GM03348 (cell line): ENCODE measurements around the gene THSD4.

Experiments used
- DNase-seq: peaks from one replicate; pipeline ENCODE4 v3.0.0; 2012; ENCODE audit warnings: low spot score

THSD4 gene

GRCh38 chr15:71723344-71723743 lies 608.1 kb downstream of the THSD4 start:
- no peak for DNase-seq

- peak; percentile 32 for DNase-seq
Measured at GRCh38 chr15:71725207-71725955, 610.1 kb downstream of the THSD4 start.

DNA sequence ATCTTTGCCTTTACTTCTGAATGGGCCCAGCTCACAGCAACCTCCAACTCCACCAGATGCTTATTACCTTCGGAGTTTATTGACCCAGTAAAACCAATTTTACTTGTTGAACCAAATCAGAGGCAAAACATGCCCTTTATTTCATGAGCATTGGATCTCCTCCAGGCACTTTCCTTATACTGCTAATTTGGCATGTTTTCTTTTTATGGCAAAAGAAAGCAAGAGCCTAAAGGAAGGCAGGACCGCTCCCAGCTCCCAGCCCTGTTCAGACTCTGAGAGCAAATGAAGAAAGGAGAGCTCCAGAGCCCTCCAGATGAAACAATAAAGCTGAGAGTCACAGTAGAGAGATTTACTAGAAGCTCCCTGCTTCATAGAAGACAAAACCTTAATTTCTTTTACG lies 613.6 kb downstream of the THSD4 start:
- DNase-seq = no peak

GRCh38 chr15:71729319-71729718 lies 614.0 kb downstream of the THSD4 start:
- no peak for DNase-seq

DNA sequence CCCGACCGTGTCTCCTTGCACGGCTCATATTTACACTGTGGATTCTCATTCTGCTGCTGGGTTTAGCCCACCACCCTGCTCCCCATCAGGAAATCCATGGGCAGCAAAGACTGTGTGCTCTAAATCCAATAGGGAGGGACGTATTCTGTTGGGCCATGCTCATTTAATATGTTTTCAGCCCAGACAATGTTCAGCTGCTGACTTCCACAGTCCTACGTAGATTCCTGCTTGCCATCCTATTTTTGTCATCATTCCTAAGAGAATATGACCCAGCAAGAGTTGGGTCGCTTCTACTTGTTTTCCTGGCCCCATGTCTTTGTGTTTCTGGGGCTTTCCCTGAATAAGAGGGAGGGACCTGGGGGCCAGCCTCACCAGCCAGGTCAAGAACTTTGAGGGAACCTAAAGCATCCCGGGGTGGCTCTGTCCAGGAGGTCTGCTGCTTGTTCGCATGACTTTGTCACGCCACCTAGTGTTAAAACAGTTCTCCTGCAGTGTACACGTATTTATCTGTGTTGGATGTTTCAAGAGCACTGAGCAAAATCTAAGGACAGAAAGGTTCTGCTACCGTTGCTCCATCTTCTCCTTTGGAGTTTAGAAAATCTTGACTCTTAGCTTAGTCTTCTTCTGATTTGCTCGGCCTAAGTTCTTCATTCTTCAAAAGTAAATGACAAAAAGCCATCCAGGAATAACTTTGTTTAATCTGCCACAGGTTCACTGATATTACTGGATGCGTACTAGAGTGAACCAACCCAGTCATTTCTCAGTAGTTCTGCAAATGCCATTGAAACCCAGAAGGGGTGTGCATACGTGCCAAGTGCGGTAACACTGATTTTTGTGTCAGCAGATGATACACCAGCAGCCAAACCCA lies 615.2 kb downstream of the THSD4 start:
- peak; percentile 83 for DNase-seq

GRCh38 chr15:71732636-71733035 lies 617.4 kb downstream of the THSD4 start:
- DNase-seq = no peak

GRCh38 chr15:71733122-71733521 lies 617.9 kb downstream of the THSD4 start:
- DNase-seq = no peak

DNA sequence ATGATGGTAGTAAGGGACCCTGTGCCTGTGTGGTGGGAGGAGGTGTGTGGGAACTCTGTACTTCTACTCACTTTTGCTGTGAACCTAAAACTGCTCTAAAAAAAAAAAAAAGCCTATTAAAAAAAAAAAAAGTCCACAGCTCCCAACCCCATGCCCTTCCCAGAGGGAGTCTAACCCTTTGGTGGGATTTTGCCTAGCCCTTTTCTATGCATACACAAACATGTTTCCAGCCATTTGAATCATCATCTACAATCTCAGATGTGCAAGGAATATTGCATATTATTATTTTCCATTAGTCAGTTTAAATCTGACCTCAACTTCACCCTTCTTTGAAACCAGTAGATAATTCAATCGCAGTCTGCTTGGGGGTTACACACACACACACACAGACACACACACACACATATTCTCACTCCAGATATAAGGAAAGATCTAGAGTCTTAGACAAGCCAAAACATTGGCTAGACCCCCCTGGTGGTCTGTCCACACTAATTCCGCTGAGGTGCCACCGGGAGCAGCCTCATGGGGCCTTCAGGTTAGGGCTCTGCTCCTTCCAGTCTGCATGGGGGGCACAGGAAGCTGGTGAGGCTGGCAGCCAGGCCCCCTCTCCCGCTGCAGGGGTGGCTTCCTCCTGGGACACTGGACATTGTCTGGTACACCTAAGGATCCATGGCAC lies 619.6 kb downstream of the THSD4 start:
- DNase-seq = no peak

GRCh38 chr15:71735385-71735757 lies 620.1 kb downstream of the THSD4 start:
- no peak for DNase-seq

DNA sequence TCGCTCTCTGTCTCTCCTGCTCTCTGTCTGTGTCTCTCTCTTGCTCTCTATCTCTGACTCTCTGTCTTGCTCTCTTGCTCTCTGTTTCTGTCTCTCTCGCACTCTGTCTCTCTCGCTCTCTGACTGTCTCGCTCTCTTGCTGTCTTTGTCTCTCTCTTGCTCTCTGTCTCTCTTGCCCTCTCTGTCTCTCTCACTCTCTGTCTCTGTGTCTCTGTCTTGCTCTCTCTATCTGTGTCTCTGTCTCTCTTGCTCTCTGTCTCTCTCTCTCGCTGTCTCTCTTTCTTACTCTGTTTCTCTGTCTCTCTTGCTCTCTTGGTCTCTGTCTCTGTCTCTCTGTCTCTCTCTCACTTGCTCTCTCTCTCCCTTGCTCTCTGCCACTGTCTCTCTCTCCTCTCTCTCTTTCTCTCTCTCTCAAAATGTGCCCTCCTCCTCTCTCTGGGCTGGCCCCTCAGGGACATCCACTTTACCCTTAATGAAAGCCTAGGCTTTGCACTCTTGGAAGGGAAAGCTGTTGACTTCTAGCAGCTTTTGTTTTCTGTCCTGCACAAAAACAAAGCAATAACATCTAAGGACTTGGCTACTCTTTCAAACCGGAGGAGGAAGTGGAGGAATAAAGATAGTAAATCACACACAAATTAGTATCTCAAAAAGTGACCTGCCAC lies 621.1 kb downstream of the THSD4 start:
- DNase-seq = no peak

GRCh38 chr15:71737761-71738160 lies 622.5 kb downstream of the THSD4 start:
- DNase-seq = no peak

- DNase-seq = no peak
Measured at GRCh38 chr15:71739355-71739754, 624.1 kb downstream of the THSD4 start.

DNA sequence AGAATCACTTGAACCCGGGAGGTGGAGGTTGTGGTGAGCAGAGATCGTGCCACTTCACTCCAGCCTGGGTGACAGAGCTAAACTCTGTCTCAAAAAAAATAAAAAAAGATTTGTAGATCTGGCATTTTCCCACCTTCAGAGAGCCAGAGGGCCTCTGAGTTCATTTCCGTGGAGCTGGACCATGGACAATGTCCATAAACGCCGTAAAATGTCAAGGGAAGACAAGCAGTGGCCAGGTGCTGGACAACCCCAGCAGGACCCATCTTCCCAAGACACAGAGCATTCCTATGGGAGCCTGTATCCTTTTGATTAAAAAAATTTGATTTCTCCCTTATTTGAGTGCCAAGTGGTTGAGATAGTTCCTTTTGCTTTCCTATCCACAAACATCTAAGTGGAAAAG lies 627.7 kb downstream of the THSD4 start:
- no peak for DNase-seq

- peak; percentile 77 for DNase-seq
Measured at GRCh38 chr15:71743861-71744382, 628.7 kb downstream of the THSD4 start.

- DNase-seq = no peak
Measured at GRCh38 chr15:71746719-71747118, 631.4 kb downstream of the THSD4 start.

DNA sequence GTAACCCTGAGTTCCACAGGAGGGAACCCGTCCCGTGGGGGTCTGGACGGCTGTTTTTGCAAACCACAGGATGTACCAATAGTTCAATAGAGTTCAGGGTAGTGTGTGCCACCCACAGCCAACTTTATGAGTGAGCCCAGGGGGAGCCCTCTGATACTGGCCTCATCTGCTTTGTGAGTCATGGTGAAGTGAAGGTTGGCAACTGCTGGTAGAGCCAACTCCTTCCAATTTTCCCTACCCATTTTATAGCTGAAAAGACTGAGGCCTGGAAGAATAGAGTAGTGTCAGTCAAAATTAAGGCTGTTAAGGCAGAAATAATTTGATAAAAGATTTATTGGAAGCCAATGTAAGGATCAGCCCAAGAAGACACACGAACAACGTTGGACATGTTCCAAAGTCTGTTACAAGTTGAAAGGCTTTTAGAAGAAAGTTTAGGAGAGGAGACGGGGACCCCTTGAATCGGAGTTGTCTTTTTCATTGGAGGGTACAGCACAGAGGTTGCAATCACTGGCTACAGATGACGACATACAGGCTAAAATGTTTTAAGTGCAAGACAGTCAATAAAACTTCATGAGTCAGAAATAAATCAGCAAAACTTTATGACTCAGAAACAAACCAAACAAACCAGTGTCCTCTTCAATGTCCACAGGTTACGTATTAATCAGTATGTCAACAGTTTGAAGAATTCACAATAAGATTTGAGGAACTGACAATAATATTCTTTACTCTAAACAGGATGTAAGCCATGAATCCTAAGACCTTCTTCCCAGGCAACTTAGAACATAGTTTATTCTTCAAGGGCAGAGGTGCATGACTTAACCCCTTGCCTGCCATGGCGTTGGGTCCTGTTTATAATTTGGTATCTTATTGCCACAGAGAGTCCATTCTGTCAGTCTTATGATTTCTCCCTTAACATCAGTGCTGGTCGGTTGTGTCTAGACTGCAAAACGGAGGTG lies 632.1 kb downstream of the THSD4 start:
- peak; percentile 52 for DNase-seq

- DNase-seq = no peak
Measured at GRCh38 chr15:71748293-71748718, 633.0 kb downstream of the THSD4 start.

- DNase-seq = no peak
Measured at GRCh38 chr15:71749500-71749899, 634.2 kb downstream of the THSD4 start.

- DNase-seq = no peak
Measured at GRCh38 chr15:71752128-71752527, 636.9 kb downstream of the THSD4 start.

- DNase-seq = peak; percentile 56
Measured at GRCh38 chr15:71752604-71753289, 637.5 kb downstream of the THSD4 start.
